ENCODE results near the gene GJD4.

GJD4 gene, protein sequence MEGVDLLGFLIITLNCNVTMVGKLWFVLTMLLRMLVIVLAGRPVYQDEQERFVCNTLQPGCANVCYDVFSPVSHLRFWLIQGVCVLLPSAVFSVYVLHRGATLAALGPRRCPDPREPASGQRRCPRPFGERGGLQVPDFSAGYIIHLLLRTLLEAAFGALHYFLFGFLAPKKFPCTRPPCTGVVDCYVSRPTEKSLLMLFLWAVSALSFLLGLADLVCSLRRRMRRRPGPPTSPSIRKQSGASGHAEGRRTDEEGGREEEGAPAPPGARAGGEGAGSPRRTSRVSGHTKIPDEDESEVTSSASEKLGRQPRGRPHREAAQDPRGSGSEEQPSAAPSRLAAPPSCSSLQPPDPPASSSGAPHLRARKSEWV

GRCh38 chr10:35605191-35605590, at the start of gene GJD4:
TSS of gene GJD4 (plus strand) at chr10:35605341. CDS start at chr10:35605568, 227 bp downstream.
- DNase-seq (ENCODE audit: low spot score) = no peak

GRCh38 chr10:35555962-35556930, 48.9 kb upstream of the GJD4 start:
- DNase-seq (ENCODE audit: low spot score) = no peak

DNA sequence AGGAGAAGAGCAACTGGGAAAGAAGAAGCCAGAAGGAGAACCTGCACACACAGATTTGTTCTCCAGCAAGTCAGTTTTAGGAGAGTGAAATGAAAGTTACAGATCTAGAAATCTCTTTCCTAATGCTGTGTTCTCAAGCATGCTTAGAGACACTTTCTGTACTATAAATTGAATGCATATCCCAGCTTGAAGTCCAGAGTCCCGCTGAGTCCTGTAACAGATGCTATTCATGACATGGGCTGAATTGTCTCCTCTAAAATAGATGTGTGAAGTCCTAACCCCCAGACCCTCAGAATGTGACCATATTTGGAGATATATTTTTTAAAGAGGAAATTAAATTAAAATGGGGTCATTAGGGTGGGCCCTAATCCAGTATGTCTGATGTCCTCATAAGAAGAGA, 46.9 kb upstream of the GJD4 start:
- no peak for DNase-seq (ENCODE audit: low spot score)

DNA sequence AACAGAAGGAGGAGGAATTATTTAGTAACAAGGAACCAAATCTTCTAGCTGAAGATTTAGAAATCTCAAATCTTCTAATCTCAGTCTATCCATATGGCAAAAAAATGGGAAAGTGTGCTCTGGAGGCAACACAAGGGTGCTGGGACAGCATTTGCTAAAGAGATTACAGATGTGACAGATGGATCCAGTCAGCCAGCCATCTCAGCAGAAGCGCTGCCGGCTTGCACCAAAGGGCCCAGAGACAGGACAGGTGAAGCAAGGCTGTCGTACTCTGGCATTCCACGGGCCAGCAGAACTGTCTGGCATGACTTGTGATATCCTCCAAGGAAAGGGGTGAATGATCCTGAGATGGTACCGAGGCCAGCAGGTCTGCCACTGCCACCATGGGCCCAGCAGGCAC, 45.7 kb upstream of the GJD4 start:
- peak; percentile 77 for DNase-seq (ENCODE audit: low spot score)

- no peak for DNase-seq (ENCODE audit: low spot score)
Measured at GRCh38 chr10:35561715-35562114, 43.4 kb upstream of the GJD4 start.

- no peak for DNase-seq (ENCODE audit: low spot score)
Measured at GRCh38 chr10:35562427-35562826, 42.7 kb upstream of the GJD4 start.

DNA sequence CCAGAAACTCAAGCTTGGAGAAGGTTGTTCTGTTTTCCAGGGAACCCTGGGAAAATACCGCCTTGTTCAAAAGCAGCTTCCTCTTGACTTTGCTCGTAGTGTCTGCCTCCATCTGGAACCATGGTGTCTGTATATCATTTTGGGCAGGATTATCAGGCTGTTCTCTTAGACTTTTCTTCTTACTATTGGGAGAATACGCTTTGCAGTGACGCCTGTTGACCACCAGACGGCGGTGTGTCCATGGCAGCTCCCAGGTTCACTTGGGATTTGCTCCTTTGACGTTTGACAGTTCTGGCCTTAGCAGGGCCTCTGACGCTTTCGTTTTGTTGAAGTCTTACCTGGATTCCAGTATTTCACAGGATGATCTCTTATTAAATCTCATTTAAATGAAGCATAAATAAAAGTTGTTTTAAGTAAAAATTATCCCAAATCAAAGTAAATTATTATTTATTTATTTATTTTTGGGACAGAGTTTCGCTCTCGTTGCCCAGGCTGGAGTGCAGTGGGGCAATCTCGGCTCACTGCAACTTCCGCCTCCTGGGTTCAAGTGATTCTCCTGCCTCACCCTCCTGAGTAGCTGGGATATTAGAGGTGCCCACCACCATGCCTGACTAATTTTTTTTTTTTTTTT, 41.8 kb upstream of the GJD4 start:
- DNase-seq (ENCODE audit: low spot score) = peak; percentile 81

DNA sequence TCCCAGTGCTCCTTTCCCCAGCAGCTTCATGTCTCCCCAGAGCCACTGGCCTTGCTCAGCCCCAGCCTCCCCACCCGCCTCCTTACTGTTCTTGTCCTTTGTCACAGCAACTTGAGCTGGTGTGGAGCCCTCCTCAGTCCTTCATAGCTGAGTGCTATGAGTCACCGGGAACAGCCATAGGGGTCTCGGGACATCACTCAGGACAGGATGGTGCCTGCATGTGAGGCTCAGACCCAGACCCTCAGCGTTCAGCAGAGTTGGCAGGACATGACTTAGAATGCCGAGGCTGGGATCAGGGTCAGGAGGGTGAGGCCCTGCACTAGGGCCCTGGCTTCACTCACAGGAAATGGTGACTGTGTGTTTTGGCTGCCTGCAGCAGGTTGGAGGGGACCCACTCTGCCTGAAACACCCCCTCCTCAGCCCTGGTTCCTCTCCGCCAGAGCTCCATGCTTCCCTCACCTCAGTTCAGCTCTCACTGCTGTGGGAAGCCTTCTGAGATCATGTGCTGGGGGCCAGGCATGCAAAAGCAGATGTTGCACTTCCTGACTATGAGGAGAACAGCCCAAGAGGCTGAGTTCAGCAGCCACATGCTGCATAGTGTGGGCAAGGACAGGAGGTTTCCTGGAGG, 40.7 kb upstream of the GJD4 start:
- DNase-seq (ENCODE audit: low spot score) = no peak

GRCh38 chr10:35565602-35566081, 39.5 kb upstream of the GJD4 start:
- DNase-seq (ENCODE audit: low spot score) = no peak

- DNase-seq (ENCODE audit: low spot score) = no peak
Measured at GRCh38 chr10:35567951-35568350, 37.2 kb upstream of the GJD4 start.

GRCh38 chr10:35568483-35569015, 36.6 kb upstream of the GJD4 start:
- no peak for DNase-seq (ENCODE audit: low spot score)

DNA sequence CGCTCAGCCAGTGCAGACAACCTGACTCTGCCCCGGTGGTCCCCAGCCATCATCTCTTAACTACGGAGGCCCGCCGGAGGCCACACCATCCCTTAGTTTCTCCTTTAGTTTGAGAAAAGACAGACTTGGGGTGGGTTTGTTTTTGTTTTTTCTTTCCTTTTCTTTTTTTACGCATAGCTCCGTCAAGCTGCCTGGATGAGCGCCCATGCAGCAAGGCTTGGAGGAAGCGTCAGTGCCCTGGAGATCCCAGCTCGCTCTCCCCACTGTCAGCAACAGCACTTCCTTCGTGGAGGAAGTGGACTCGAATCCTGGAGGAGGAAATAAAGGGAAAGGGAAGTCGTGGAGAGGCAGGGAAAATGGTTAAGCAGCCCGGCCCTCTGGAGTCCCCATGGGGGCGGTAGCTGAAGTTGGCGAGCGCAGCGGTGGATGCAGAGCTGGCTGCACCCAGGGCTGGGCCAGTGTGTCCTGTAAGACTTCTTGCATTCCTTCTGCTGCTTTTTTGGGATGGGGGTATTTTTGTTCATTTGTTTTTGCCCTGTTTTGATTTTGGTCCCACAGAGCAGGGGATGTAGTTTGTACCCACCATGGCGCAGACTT, 35.9 kb upstream of the GJD4 start:
- no peak for DNase-seq (ENCODE audit: low spot score)

DNA sequence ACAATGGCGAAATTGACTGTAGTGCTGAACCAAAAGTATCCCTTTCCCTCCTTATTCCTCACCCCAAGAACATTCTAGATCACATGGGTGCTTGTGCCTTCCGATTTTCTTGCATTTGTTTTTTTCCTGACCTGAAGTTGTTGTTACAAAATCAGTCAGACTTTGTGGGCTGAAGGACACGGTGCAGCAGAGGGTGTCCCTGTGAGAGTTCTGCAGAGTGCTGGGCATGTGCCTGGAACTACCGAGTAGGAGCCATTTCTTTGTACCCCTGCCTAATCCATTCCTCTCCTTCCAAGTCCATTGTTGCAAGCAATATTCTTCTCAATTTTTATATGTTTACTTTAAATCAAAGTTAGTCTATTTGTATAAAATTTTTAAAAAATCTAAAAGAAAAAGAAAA, 35.3 kb upstream of the GJD4 start:
- no peak for DNase-seq (ENCODE audit: low spot score)

GRCh38 chr10:35570397-35570796, 34.7 kb upstream of the GJD4 start:
- DNase-seq (ENCODE audit: low spot score) = no peak

DNA sequence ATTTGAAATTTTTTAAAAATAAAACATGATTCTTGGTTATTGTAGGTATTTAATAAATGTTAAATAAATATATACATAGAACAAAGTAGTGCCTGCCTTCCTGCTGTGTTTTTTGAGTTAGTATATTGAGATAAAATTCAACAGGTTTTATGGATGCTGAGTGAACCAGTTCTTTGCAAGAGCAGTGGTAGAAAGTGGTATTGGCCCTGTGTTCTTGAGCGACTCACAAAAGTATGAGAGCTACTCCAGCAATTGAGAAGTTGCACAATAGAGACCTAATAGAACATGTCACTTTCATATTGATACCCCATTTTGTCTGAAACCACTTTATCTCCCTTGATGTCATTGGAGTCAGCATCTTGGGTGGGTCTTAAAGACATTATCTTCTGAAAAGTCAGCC, 32.6 kb upstream of the GJD4 start:
- no peak for DNase-seq (ENCODE audit: low spot score)

DNA sequence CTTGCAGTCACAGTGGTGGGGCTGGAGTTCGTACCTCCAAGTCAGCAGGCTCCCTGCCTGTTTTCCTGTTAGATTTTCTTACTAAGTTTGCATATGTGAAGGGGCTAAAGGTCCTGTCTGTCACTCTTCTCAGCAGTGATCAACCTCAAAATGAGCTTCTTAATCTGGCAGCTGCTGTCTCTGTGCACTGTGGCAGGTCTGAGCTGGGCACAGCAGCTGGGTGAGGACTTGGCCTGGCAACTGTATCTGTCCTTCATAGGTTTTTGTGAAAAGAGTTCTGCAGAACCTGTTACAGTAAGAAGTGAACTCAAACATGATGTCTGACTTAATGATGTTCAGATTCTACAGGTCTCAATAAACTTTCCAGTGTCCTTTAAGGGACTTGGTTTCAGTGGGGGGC, 31.3 kb upstream of the GJD4 start:
- no peak for DNase-seq (ENCODE audit: low spot score)

DNA sequence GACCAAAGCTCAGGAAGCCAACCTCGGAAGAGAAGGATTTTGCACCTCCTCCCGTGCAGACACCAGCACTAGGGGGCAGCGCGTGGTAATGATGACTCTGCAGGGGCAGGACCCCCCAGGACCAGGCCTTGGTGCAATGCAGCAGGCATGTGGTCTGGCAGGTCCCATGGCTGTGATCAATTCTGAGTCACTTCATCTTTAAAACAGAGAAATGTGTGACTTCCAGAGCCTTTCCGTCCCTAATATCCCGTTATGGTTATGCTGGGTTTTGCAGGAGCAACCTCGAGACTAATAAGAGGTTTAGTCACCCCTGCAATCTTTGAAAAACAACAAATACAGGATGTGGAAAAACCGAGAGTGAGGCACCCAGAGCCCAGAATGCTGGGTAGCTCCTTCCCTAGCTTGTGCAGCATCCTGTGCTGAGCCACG, 30.2 kb upstream of the GJD4 start:
- DNase-seq (ENCODE audit: low spot score) = no peak

DNA sequence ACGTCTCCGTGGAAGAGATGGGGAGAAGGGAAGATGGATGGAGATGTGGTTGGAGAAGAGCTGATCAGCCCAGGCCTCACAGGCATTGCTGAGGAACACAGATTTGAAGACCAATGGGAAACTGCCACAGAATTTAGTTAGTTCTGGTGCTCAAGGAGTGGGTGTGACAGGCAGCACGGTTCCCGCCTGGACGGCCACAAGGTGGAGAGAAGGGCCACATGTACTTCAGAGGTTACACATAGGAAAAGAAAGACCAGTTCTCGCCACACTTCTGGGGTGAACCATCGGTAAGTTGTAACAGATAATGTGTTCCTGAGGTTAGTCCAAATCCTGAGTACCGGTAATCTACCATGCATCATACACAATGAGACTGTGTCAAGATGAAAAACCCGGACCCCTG, 29.5 kb upstream of the GJD4 start:
- no peak for DNase-seq (ENCODE audit: low spot score)

- no peak for DNase-seq (ENCODE audit: low spot score)
Measured at GRCh38 chr10:35576730-35577129, 28.4 kb upstream of the GJD4 start.

DNA sequence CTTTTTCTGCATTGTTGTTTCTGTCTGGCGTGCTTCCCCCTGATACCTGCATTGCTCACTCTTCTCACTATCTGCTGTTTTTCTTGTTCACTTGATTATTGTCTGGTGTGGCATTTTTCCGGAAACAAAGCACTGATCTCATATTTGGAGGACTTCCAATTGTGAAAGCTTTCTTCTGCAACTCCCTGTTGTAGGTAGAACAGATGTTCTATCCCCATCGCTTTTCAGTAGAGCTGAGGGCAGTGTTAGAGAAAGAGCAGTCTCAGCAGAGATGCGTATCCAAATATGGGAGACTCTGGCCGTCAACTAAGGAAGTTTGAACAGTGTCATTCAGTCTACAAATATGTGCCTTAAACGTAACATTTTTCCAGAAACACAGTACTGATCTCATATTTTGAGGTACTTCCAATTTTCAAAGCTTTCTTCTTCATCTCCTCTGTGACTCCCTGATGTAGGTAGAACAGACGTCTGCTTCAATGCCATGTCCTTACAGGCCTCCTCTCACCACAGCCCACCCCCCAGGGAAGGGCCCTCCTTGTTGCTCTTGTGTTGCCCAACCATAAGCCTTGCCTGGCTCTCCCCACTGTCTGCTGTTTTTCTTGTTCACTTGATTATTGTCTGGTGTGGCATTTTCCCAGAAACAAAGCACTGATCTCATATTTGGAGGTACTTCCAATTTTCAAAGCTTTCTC, 27.1 kb upstream of the GJD4 start:
- DNase-seq (ENCODE audit: low spot score) = no peak

DNA sequence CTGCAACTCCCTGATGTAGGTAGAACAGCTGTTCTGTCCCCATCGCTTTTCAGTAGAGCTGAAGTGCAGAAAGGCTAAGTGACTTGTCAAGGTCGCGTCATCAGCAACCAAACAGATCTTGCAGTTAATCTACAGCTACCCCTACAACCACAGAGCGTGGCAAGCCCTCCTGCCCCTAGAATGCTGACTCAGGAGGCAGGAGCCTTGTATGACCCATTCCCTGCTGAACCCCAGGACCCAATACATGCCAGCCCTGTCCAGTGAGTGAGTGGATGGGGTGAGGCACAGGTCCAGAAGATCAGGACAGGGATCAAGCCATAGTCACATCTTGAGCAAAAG, 26.6 kb upstream of the GJD4 start:
- no peak for DNase-seq (ENCODE audit: low spot score)

Data from D341Med (cell line).